ENCODE results near the gene ACBD6. TPM values are rescaled to one million over a fixed set of nuclear protein-coding genes. Genes with fewer than 3 reads are reported as not detected.

Gene ACBD6
- total RNA-seq, 1 experiment from 2014 or later, result 74.0 TPM

- H3K27me3 ChIP-seq (ENCODE audit: low read length), result no peaks in the 10 kb centered on the region
- H3K9me2 ChIP-seq (replicated peaks; ENCODE audit: insufficient read depth, low read length), result no peaks in the 10 kb centered on the region
- no peak overlapping the region for H2AFZ ChIP-seq (ENCODE audit: low read length)
- no peak overlapping the region for H3K4me2 ChIP-seq (ENCODE audit: low read depth, low read length, poor library complexity, severe bottlenecking)
- no peak for DNase-seq
- H3K4me3 ChIP-seq (ENCODE audit: low read length), result no peak overlapping the region
- H3K9me3 ChIP-seq (ENCODE audit: low read length), result peaks cover 21% of the 10 kb centered on the region
- H3K4me1 ChIP-seq (ENCODE audit: low read length), result no peaks in the 10 kb centered on the region
- H3K9ac ChIP-seq (ENCODE audit: low read length), result no peak overlapping the region
- no peaks in the 10 kb centered on the region for H4K20me1 ChIP-seq (ENCODE audit: insufficient read depth, low read depth, low read length)
- peaks cover 61% of the 10 kb centered on the region for H3K79me2 ChIP-seq (ENCODE audit: low read length)
- H3K36me3 ChIP-seq (ENCODE audit: insufficient read depth, low read length), result peaks cover 13% of the 10 kb centered on the region
- no peak overlapping the region for H3K27ac ChIP-seq (ENCODE audit: low read length)
These were observed 115.0 kb downstream of the ACBD6 start for GRCh38 chr1:180387413-180387812.

- H3K4me3 ChIP-seq (ENCODE audit: low read length), result no peak overlapping the region
- peaks cover 62% of the 10 kb centered on the region for H3K79me2 ChIP-seq (ENCODE audit: low read length)
- no peaks in the 10 kb centered on the region for H3K9me2 ChIP-seq (replicated peaks; ENCODE audit: insufficient read depth, low read length)
- H2AFZ ChIP-seq (ENCODE audit: low read length), result no peak overlapping the region
- H3K9ac ChIP-seq (ENCODE audit: low read length), result no peak overlapping the region
- no peak for DNase-seq
- H3K27me3 ChIP-seq (ENCODE audit: low read length), result no peaks in the 10 kb centered on the region
- H3K27ac ChIP-seq (ENCODE audit: low read length), result no peak overlapping the region
- H3K4me1 ChIP-seq (ENCODE audit: low read length), result no peaks in the 10 kb centered on the region
- H3K36me3 ChIP-seq (ENCODE audit: insufficient read depth, low read length), result peaks cover 13% of the 10 kb centered on the region
- H3K9me3 ChIP-seq (ENCODE audit: low read length), result peaks cover 21% of the 10 kb centered on the region
- H4K20me1 ChIP-seq (ENCODE audit: insufficient read depth, low read depth, low read length), result no peaks in the 10 kb centered on the region
- H3K4me2 ChIP-seq (ENCODE audit: low read depth, low read length, poor library complexity, severe bottlenecking), result no peak overlapping the region
These were observed 115.5 kb downstream of the ACBD6 start for GRCh38 chr1:180386745-180387367.

- DNase-seq, result no peak
- Histone ChIP-seq H3K9me3 (ENCODE audit: low read length) (peaks cover 26% of the 10 kb centered on the region), H3K27ac (ENCODE audit: low read length) (no peak overlapping the region), H4K20me1 (ENCODE audit: insufficient read depth, low read depth, low read length) (no peaks in the 10 kb centered on the region), H2AFZ (ENCODE audit: low read length) (no peak overlapping the region), H3K4me2 (ENCODE audit: low read depth, low read length, poor library complexity, severe bottlenecking) (no peak overlapping the region), H3K4me3 (ENCODE audit: low read length) (no peak overlapping the region), H3K9me2 (replicated peaks; ENCODE audit: insufficient read depth, low read length) (no peaks in the 10 kb centered on the region), H3K36me3 (ENCODE audit: insufficient read depth, low read length) (peaks cover 7% of the 10 kb centered on the region), H3K9ac (ENCODE audit: low read length) (no peak overlapping the region), H3K79me2 (ENCODE audit: low read length) (peaks cover 69% of the 10 kb centered on the region), H3K4me1 (ENCODE audit: low read length) (no peaks in the 10 kb centered on the region), H3K27me3 (ENCODE audit: low read length) (no peaks in the 10 kb centered on the region)
These were observed 117.2 kb downstream of the ACBD6 start for GRCh38 chr1:180385144-180385543.

DNA sequence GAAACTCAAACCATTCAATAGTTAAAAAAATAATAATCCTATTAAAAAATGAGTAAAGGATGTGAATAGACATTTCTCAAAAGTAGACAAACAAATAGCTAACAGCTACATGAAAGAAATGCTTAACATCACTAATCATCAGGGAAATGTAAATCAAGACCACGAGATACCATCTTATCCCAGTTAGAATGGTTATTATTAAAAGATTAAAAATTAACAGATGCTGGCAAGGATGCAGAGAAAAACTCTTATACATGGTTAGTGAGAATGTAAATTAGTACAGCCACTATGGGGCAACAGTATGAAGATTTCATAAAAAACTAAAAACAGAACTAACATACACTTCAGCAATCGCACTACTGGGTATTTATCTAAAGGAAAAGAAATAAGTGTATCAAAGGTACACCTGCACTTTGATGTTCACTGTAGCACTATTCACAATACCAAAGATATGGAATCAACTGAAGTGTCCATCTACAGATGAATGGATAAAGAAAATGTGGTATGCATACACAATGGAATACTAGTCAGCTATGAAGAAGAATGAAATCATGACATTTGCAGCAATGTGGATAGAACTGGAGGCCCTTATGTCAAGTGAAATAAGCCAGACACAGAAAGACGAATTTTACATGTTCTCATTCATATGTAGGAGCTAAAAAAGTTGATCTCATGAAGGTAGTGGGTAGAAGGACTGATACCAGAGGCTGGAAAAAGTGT is 117.9 kb downstream of the ACBD6 start:
- Histone ChIP-seq H3K36me3 (ENCODE audit: insufficient read depth, low read length) (peaks cover 10% of the 10 kb centered on the region), H3K27ac (ENCODE audit: low read length) (no peak overlapping the region), H2AFZ (ENCODE audit: low read length) (no peak overlapping the region), H3K9ac (ENCODE audit: low read length) (no peak overlapping the region), H3K27me3 (ENCODE audit: low read length) (no peaks in the 10 kb centered on the region), H3K4me1 (ENCODE audit: low read length) (no peaks in the 10 kb centered on the region), H3K4me2 (ENCODE audit: low read depth, low read length, poor library complexity, severe bottlenecking) (no peak overlapping the region), H3K79me2 (ENCODE audit: low read length) (peaks cover 76% of the 10 kb centered on the region), H3K9me3 (ENCODE audit: low read length) (peaks cover 33% of the 10 kb centered on the region), H3K9me2 (replicated peaks; ENCODE audit: insufficient read depth, low read length) (no peaks in the 10 kb centered on the region), H3K4me3 (ENCODE audit: low read length) (no peak overlapping the region), H4K20me1 (ENCODE audit: insufficient read depth, low read depth, low read length) (no peaks in the 10 kb centered on the region)
- no peak for DNase-seq

- H3K27ac ChIP-seq (ENCODE audit: low read length), result no peak overlapping the region
- no peaks in the 10 kb centered on the region for H3K4me1 ChIP-seq (ENCODE audit: low read length)
- no peak overlapping the region for H3K9ac ChIP-seq (ENCODE audit: low read length)
- no peaks in the 10 kb centered on the region for H3K27me3 ChIP-seq (ENCODE audit: low read length)
- peaks cover 46% of the 10 kb centered on the region for H3K9me3 ChIP-seq (ENCODE audit: low read length)
- H2AFZ ChIP-seq (ENCODE audit: low read length), result no peak overlapping the region
- no peak overlapping the region for H3K4me2 ChIP-seq (ENCODE audit: low read depth, low read length, poor library complexity, severe bottlenecking)
- H3K36me3 ChIP-seq (ENCODE audit: insufficient read depth, low read length), result peaks cover 15% of the 10 kb centered on the region
- no peak overlapping the region for H3K4me3 ChIP-seq (ENCODE audit: low read length)
- no peaks in the 10 kb centered on the region for H3K9me2 ChIP-seq (replicated peaks; ENCODE audit: insufficient read depth, low read length)
- peaks cover 93% of the 10 kb centered on the region for H3K79me2 ChIP-seq (ENCODE audit: low read length)
- H4K20me1 ChIP-seq (ENCODE audit: insufficient read depth, low read depth, low read length), result no peaks in the 10 kb centered on the region
- DNase-seq, result no peak
These were observed 119.9 kb downstream of the ACBD6 start for GRCh38 chr1:180382326-180383115.

DNA sequence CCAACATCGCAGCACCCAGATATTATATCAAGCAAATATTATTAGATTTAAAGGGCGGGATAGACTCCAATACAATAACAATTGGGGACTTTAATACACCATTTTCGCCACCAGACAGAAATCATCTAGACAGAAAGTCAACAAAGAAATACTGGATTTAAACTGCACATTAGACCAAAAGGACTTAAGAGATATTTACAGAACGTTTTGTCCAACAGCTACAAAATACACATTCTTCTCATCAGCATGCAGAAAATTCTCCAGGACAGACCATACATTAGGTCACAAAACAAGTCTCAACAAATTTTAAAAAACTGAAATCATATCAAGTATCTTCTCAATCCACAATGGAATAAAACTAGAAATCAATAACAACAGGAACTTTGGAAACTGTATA is 121.2 kb downstream of the ACBD6 start:
- H3K9me2 ChIP-seq (replicated peaks; ENCODE audit: insufficient read depth, low read length), result no peaks in the 10 kb centered on the region
- no peak overlapping the region for H3K9ac ChIP-seq (ENCODE audit: low read length)
- peaks cover 97% of the 10 kb centered on the region for H3K79me2 ChIP-seq (ENCODE audit: low read length)
- peaks cover 21% of the 10 kb centered on the region for H3K36me3 ChIP-seq (ENCODE audit: insufficient read depth, low read length)
- no peak overlapping the region for H2AFZ ChIP-seq (ENCODE audit: low read length)
- H3K4me1 ChIP-seq (ENCODE audit: low read length), result no peaks in the 10 kb centered on the region
- H3K27ac ChIP-seq (ENCODE audit: low read length), result no peak overlapping the region
- DNase-seq, result no peak
- H3K9me3 ChIP-seq (ENCODE audit: low read length), result peaks cover 50% of the 10 kb centered on the region
- no peak overlapping the region for H3K4me2 ChIP-seq (ENCODE audit: low read depth, low read length, poor library complexity, severe bottlenecking)
- H3K27me3 ChIP-seq (ENCODE audit: low read length), result no peaks in the 10 kb centered on the region
- H4K20me1 ChIP-seq (ENCODE audit: insufficient read depth, low read depth, low read length), result no peaks in the 10 kb centered on the region
- H3K4me3 ChIP-seq (ENCODE audit: low read length), result no peak overlapping the region

GRCh38 chr1:180380259-180381183 is 121.9 kb downstream of the ACBD6 start:
- Histone ChIP-seq H4K20me1 (ENCODE audit: insufficient read depth, low read depth, low read length) (no peaks in the 10 kb centered on the region), H3K9ac (ENCODE audit: low read length) (no peak overlapping the region), H3K27me3 (ENCODE audit: low read length) (no peaks in the 10 kb centered on the region), H3K9me3 (ENCODE audit: low read length) (peaks cover 46% of the 10 kb centered on the region), H3K79me2 (ENCODE audit: low read length) (peaks cover 96% of the 10 kb centered on the region), H3K4me1 (ENCODE audit: low read length) (no peaks in the 10 kb centered on the region), H3K27ac (ENCODE audit: low read length) (no peak overlapping the region), H3K36me3 (ENCODE audit: insufficient read depth, low read length) (peaks cover 23% of the 10 kb centered on the region), H3K4me2 (ENCODE audit: low read depth, low read length, poor library complexity, severe bottlenecking) (no peak overlapping the region), H3K4me3 (ENCODE audit: low read length) (no peak overlapping the region), H3K9me2 (replicated peaks; ENCODE audit: insufficient read depth, low read length) (no peaks in the 10 kb centered on the region), H2AFZ (ENCODE audit: low read length) (no peak overlapping the region)
- no peak for DNase-seq

All from Karpas-422 (cell line).